PFSK-1 (cell line): ENCODE measurements around the gene MYBBP1A.

Source experiments
- FOXP2 ChIP-seq: optimal IDR thresholded peaks from 2 replicates; pipeline ENCODE3; 2011; ENCODE audit warnings: borderline replicate concordance, control low read depth, inconsistent platforms; ENCODE audit not compliant: insufficient read depth; ENCODE audit errors: extremely low read length, extremely low read depth
- TF ChIP-seq, protein P1 (sequence below), 2 experiments: IDR thresholded peaks; 2 replicates each; pipeline versions ENCODE4 v1.6.1 to v1.8.0; 2011 to 2012; ENCODE audit warnings: low read depth in 2 of 2, low read length in 2 of 2, control low read depth in 1 of 2, inconsistent platforms in 1 of 2, mild to moderate bottlenecking in 1 of 2, moderate library complexity in 1 of 2; ENCODE audit not compliant: insufficient read depth in 1 of 2

DNA sequence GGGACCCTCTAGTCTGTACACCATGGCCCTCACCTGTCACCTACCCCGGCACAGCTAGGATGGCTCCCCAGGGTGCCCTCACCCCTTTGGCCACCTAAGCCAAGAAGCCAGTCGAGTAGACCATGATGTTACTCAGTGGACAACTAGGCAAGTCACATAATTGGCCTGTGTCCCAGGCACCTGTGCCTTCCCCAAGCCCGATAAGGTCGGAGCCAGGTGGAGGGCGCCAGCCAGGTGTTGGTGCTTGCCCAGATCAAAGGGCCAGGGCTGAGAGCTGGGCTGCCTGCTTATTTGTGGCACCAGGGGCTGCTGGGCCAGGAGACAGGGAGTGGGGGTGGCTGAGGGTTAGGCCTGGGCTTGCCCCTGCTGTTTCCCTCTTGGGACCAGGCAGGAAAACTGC is 39.7 kb downstream of the MYBBP1A start:
- TF ChIP-seq, protein P1, sequence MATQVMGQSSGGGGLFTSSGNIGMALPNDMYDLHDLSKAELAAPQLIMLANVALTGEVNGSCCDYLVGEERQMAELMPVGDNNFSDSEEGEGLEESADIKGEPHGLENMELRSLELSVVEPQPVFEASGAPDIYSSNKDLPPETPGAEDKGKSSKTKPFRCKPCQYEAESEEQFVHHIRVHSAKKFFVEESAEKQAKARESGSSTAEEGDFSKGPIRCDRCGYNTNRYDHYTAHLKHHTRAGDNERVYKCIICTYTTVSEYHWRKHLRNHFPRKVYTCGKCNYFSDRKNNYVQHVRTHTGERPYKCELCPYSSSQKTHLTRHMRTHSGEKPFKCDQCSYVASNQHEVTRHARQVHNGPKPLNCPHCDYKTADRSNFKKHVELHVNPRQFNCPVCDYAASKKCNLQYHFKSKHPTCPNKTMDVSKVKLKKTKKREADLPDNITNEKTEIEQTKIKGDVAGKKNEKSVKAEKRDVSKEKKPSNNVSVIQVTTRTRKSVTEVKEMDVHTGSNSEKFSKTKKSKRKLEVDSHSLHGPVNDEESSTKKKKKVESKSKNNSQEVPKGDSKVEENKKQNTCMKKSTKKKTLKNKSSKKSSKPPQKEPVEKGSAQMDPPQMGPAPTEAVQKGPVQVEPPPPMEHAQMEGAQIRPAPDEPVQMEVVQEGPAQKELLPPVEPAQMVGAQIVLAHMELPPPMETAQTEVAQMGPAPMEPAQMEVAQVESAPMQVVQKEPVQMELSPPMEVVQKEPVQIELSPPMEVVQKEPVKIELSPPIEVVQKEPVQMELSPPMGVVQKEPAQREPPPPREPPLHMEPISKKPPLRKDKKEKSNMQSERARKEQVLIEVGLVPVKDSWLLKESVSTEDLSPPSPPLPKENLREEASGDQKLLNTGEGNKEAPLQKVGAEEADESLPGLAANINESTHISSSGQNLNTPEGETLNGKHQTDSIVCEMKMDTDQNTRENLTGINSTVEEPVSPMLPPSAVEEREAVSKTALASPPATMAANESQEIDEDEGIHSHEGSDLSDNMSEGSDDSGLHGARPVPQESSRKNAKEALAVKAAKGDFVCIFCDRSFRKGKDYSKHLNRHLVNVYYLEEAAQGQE (IDR thresholded peaks at IDR 0.05; ENCODE audit: insufficient read depth in 1 of 2, low read depth in 2 of 2, low read length in 2 of 2) = no peak
- no peak for TF ChIP-seq FOXP2
